EL (cell line): Measurements from ENCODE around the gene EXOC3.
"Not testable (repeated sequence)": the region's sequence is repeated elsewhere in the genome, so short reads cannot be mapped to it uniquely, and the experiment has no call there.

Source experiments
- DNase-seq: peaks from one replicate; pipeline ENCODE4 v3.0.0-alpha.2; 2016

EXOC3 gene

DNA sequence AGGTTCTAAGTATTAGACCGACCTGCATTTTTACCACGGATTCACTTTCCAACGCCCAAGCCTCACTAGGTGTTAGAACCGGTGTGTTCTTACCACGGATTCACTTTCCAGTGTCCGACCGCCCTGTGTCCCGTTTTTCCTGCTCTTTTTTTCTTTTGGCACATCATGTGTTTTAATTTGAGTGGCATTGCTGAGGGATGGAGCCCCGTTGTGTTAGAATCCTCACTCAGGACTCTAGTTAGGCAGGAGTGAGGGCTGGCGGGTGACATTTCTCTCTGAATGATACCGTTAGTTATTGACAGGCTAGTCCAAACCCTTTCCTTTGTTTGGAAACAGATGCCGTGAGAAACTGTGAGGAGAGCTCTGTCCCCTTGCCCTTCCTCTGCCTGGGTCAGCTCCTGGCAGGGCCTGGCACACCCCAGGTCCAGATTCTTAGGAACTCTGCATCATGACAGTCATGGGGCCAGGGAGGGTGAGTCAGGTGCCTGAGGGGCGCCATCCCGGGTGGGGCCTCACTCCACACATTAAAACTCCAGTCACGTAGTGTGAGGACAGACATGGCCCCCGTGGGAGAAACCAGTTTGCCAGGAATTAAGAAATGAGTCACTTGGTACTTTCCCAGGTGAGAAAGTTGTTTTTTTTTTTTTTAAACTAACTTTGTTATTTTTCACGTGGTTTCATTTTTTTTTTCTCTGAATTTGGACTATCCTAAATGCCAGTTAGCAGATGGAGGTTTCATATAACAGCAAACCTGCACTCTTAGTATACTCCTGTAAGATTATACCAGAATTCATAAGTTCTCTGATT, 15.8 kb downstream of the EXOC3 start:
- peak; percentile 67 for DNase-seq

DNA sequence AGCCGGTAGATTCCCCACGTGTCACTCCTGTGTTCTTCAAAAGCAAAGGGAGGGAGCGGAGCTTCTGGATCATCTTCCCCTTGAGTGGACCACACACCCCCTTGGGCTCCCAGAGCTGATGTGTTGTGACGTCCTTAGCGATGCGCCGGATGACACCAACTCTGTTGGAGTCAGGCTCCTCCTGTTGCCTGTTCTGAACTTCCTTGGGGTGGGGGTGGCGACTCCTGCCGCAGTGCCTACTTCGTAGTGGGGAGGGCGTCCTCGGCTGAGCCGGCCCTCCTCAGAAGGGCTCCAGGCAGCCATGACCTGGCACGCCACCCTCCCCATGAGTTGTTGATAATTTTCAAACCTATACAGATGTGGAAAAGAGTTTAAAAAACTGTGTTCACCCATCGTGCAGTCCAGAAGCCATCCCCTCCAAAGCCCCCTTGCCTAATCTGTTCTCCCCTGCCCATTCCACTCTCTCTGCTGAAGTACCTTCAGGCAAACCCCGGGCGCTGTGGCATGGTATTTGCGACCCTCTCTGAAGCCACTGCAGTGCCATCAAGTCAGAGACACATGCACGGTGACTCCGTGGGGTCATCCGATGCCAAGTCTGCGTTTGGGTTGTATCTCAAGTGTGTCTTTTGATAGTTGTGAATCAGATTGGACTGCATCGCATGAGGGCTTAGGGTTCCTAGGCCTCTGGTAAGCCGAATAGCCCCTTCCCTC, 16.7 kb downstream of the EXOC3 start:
- no peak for DNase-seq

DNA sequence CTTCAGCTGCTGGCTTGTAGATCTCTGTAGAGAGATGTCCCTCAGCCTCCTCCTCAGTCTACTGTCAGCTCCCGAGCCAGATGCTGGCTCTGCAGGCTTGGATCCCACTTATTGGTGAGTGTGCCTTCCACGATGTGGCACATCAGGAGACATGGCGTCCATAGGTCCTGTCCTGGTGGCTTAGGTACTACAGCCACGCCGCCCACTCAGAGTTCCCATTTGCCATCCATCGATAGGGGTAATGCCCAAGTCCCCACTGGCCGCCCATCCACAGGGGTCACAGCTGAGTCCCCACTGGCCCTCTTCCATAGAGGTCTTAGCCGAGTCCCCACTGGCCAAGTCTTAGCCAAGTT, 17.3 kb downstream of the EXOC3 start:
- no peak for DNase-seq

DNA sequence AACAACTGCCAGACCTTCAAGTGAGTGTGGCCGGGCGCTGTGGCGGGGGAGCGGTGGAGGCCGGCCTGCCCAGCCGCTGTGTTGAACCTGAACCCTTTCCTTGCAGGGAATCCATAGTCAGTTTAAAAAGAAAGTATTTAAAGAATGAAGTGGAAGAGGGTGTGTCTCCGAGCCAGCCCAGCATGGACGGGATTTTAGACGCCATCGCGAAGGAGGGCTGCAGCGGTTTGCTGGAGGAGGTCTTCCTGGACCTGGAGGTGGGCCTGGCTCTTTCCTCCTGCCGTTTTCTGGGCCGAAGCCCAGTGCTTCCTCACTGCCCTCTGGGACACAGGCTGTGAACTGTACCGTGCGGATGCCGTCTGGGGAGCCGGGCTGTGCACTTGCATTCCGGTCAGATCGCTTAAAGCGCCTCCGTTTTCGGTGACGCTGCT, 19.1 kb downstream of the EXOC3 start:
- DNase-seq, result no peak

DNA sequence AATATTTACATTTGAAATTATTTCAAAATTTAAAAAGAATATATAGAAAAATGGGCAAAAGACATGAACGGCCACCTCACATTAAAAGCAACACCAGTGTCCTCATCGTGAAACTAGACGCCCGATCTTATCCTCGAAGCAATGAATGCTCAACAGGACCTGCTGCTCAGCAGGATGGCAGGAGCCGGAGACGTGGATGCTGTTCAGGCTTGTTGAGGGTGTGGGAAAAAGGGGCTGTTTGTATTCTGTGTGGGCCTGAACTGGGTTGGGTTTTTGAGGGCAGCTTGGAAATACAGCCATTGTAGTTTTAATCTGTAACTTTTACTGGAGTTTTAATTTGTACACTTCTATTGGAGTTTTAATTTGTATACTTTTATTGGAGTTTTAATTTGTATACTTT, 20.3 kb downstream of the EXOC3 start:
- DNase-seq, result no peak

DNA sequence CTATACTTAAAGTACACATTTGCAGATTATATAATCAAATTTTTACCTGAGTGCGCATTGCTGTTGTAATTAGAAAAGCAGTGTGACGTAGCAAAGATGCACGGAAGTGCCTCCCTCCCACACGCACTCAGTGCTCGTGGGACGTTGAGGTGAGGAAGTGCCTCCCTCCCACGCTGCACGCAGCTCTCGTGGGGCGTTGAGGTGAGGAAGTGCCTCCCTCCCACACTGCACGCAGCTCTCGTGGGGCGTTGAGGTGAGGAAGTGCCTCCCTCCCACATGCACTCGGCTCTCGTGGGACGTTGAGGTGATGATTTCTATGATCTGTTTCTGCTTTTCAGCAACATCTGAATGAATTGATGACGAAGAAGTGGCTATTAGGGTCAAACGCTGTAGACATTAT, 21.0 kb downstream of the EXOC3 start:
- no peak for DNase-seq

DNA sequence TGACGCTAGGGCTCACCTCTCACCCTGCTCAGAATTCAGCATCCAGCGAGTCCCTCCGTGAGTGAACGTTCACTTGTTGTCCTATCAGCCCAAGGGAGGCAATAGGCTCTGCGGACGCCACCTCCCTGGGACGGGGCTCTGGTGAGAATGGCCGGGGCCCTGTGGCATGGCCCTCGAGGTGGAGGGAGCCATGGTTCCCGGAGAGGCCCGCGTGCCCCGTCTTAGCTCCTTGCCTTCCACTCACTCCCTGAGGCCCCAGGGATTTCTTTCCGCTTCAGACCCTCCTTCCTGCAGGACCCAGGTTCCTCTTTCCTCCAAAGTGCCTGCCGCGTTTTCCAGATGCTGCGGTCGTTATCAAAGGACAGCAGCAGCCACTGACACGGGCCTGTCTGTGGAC, 21.5 kb downstream of the EXOC3 start:
- DNase-seq, result no peak

DNA sequence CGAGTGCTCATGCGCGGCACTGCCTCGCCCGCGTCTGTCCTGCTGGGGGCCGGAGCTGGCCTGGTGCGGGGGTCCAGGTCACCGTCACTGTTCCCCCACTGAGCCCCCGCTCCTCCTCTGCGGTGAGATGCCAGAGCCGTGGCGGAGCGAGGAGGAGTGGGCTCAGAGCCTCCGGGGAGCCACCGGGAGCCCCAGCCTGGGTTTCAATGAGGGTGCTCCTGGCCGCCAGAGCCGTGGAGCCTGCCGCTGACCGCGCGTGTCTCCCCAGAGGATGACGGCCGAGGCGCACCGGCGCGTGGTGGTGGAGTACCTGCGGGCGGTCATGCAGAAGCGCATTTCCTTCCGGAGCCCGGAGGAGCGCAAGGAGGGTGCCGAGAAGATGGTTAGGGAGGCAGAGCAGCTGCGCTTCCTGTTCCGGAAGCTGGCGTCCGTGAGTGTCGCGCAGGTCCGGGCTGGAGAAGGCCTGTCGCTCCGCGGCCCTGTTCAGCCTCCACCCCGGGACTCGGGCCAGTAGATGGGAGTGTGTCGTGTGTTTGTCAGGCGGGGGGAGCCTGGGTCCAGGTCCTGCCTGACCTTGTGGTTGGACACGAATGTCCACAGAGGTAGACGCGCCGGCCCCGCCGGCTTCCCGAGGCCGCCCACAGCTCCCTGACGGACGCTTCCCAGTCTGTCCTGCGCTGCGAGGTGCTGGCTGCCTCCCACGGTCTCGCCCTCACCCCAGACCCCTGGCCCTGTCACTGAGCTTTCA, 22.0 kb downstream of the EXOC3 start:
- DNase-seq, result no peak

DNA sequence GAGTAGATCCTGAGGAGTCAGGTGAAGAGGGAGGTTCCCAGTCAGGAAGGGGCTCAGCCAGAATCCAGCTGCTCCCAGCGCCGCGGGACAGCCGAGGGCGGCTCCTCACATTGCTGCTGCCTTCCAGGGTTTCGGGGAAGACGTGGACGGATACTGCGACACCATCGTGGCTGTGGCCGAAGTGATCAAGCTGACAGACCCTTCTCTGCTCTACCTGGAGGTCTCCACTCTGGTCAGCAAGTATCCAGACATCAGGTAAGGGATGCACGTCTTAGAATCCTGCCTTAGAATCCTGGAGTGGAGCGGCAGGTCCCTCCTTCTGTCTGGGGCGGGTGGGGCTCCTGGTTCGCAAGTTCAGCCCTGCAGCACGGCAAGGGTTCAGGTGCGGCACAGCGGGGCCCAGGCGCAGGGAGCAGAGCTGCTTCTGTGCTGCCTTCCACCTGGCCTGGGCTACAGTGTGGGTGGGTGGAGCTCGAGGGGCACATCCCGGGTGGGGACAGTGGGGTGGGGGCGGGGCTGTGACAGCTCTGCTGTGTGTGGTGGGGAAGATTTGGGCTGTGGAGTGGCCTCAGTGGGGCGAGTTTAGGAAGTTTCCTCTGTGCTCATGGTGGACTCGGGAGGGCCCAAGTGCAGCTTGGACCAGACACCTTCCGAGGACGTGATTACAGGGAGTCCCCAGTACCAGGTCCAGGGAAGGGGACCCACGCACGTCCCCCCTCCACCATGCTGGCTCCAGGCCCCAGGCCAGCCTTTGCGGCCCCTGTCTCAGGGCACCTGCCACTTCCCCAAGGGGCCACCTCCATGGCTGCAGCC, 22.8 kb downstream of the EXOC3 start:
- DNase-seq, result no peak

DNA sequence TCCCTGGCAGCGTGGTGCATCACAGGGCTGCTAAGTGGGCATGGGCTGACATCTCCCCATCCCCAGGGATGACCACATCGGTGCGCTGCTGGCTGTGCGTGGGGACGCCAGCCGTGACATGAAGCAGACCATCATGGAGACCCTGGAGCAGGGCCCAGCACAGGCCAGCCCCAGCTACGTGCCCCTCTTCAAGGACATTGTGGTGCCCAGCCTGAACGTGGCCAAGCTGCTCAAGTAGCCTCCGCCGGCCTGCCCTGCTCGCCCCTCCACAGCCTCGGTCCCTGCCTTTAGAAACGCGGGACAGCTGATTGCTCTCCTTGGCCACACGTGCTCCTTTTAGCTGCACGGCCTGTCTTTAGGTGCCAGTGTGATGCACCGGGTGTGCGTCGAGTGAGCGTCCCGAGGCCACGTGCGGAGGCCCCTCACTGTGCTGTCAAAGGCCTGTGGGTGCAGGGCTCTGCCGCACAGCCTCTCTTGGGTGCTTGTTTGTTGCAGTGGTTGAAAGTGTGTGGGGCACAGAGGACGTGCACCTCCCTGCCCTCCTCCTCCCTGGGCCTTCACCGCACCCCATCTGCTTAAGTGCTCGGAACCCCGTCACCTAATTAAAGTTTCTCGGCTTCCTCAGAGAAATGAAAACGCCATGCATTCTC, 23.8 kb downstream of the EXOC3 start:
- DNase-seq, result no peak

DNA sequence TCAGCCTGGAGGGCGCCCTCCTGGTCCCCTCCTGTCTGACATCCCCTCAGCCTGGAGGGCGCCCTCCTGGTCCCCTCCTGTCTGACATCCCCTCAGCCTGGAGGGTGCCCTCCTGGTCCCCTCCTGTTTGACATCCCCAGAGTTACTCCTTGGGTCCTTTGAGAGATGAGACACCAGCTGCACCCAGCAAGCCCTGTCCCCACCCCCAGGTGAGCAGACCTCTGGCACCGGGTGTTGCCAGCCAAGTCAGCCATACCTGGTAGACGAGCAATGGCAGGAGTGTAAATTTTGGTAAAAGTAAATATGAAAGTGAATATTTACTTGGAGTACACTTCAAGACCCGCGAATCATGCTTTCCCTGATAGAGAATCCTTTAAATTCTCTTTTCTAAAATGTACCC, 25.4 kb downstream of the EXOC3 start:
- no peak for DNase-seq

DNA sequence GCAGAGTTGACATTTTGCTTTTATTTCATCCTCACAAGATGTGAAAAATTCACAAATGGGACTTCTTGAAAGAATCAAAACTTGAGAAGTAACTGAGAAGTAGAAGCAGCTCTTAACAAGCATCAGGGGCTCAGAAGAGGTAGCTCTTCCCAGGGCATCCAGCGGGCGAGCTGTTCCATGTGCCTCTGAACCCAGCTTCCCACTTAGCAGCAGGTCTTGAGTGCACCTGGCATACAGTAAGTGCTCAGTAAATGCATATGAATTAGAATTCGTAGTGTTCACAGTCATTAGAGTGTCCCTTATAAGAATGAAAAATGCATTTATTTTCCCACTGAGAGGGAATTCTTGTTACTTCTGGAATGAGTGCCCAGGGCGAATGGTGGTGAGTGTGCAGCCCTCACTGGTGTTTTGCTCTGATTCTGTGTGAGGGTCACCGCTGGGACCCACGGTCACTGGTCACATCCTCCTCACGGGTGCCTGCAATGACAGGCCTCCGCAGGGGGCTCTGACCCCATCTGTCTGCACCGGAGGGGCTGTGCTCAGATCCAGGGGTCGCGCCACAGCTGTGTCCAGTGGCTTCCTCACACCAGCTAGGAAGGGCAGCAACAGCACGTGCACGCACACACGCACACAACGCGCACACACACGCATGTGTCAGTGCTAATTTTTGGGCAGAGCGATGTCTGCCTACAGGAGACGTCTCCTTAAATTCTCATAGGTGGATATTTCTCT, 26.9 kb downstream of the EXOC3 start:
- DNase-seq, result no peak

DNA sequence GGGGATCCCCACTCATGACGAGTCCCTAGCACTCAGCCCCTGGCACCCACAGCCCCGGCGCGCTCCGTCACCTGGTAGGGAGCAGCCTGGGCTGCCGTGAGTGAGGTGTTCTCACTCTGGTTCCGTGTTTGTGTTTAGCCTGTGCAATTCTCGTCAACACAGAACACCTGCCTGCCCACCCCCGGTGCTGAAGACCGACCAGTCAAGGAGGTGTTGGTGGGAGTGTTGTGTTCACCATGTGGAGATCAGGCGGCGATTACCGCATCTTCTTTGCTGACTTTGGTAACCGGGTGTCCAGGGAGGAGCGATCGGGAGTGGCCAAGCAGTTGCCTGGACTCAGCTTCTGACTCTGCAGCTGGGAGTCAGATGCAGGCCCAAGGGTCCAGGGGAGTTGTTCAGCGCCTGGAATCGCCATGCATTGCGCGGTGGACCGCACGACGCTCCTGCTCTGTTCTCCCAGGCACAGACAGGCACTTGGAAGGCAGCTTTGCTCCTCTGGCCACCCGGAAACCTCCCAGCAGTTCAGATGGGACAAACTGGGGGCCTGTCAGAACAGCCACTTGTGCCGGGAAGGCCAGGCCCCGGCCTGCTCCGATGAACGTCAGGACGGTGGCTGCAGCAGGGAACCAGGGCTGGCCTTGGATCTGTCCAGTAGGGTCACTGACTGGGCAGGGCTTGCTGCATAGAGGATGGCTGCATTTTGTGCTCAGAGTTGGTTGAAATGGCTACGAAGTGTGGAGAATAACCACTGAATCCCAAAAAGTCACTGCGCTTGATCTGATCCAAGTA, 28.2 kb downstream of the EXOC3 start:
- no peak for DNase-seq

DNA sequence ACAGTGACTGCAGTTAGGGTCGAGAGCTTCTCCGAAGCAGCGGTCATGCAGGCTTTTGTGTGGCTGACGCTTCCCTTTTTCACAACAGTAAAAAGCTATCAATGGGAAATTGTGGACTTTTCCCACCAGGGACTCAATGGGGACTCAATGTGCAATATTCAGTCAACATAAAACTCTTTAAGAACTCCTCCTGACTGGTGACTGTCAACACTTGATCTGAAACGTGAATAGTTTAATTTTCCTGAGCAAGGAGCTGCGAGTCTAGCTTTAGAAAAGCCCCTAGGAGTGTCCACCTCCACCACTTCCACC, 28.7 kb downstream of the EXOC3 start:
- no peak for DNase-seq

DNA sequence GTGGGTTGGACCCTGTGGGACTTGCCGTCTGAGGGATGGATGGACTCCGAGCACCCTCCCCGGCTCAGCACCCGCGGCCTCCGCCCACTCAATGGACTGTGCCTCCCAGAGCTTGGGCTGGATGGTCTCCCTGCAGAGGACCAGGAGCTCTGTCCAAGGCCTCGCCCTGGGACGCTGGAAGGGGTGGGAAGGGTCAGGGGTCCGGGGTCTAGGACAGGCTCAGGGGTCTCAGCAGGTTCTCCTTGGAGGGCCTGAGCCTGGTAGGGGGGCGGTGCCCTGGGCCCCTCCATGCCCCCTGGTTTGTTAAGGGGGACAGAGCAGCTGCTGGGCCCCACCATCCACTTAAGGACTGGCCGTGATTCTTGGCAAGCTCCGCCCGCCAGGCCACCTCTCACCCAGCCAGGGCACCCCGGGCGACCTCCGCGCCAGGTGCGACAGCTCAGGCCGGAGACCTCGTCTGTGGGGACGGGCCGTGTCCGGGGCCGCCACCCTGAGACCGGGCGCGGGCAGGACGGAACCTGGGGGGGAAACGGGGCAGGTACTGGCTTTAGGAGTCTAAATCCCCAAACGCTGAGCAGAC, 29.2 kb downstream of the EXOC3 start:
- peak; percentile 19 for DNase-seq

DNA sequence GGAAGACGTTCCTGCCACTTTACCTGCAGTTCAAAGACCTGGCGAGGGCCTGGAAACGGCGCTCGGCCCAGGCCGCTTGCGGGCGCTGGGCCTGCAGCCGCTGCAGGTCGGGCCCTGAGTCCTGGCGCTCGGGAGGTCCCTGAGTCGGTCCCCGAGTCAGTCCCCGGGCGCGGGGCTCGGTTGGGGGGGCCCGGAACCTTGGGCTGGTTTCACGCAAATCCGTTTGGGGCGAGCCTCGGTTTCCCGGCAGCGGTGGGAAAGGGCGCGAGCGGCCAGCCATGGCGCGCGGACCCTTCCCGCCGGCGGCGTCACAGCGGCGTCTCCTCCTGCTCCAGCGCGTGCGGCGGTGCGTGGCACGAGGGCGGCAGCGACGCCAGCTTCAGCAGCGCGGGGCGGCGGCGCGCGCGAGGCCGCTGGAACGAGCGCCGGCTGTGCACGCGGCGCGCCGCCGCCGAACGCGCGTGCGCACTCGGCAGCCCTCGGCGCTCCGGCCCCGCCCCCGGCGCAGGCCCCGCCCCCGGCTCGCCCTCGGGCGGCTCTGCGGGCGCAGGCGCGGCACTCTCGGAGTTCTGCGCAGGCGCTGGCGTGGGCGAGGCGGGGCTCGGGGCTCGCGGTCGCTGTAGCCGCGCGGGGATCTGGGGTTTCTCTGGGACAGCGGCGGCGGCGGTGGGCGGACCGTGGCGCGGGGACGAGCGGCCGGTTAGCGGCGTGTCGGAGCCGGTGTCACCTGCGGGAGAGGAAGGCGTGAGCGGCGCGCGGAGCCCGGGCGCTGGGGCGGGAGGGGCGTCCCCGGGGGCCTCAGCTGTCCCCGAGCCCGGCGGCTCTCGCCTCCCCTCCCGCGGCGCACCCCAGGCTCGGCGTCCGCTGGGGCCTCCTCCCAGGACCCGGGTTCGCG, 29.9 kb downstream of the EXOC3 start:
- peak; percentile 78 for DNase-seq

DNA sequence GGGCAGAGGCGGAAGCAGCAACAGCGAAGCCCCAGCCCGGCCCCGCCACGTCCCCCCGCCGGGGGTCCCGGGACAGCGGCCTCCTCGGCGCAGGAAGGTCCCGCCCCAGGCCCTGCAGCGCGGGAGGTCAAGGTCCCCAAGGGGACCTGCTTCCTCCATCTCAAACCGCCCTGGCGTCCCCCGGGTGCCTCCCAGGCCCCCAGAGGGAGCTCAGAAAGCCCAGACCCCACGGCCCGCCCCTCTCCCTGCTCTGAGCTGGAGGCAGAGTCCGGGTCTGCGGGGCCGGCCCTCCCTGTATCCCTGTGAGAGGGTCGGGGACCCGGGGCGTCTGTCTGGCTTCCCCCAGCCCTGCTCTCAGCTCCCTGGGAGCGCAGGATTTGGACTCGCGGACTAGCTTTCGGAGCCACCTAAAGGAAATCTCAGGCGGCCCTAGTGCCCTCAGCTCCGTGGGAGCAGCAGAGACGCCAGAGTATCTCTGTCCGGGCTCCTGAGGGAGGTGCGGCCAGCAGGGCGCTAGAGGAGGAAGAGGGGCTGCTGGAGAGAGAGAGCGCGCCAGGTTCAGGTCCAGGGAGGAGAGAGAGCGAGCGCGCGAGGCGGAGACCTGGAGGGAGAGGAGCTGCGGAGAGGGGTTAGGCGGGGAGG, 30.7 kb downstream of the EXOC3 start:
- peak; percentile 60 for DNase-seq

DNA sequence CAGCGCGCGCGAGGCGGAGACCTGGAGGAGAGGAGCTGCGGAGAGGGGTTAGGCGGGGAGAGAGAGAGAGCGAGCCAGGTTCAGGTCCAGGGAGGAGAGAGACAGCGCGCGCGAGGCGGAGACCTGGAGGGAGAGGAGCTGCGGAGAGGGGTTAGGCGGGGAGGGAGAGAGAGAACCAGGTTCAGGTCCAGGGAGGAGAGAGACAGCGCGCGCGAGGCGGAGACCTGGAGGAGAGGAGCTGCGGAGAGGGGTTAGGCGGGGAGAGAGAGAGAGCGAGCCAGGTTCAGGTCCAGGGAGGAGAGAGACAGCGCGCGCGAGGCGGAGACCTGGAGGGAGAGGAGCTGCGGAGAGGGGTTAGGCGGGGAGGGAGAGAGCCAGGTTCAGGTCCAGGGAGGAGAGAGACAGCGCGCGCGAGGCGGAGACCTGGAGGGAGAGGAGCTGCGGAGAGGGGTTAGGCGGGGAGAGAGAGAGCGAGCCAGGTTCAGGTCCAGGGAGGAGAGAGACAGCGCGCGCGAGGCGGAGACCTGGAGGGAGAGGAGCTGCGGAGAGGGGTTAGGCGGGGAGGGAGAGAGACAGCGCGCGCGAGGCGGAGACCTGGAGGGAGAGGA, 31.4 kb downstream of the EXOC3 start:
- not testable (repeated sequence) for DNase-seq
